H1 (cell line): ENCODE measurements around the gene ACVRL1. TPM values are rescaled to one million over a fixed set of nuclear protein-coding genes. Genes with fewer than 3 reads are reported as not detected.
A peak's percentile ranks its signal among the peaks of the same experiment; 100 is the strongest.

Experiments
- CTCF ChIA-PET: fragments of 300-600 bp; sonication (Branson Sonifier 250); formaldehyde crosslinking; loops from one replicate; lab custom pipeline; 2021; ENCODE audit not compliant: partially characterized antibody; lab: Charles Lee
- POLR2A ChIA-PET: fragments of 300-600 bp; sonication (Branson Sonifier 250); formaldehyde crosslinking; loops from one replicate; lab custom pipeline; 2021; ENCODE audit warnings: inconsistent platforms; ENCODE audit not compliant: partially characterized antibody; lab: Charles Lee
- DNase-seq, 2 experiments: peaks; one replicate each; pipeline versions ENCODE4 v3.0.0 to v3.0.0-alpha.2; 2010 to 2022; ENCODE audit warnings: low spot score in 2 of 2, low read depth in 1 of 2, mixed read lengths in 1 of 2
- FAIRE-seq: peaks from 2 replicates; lab custom pipeline; 2011; peaks lifted over from hg19 to GRCh38; lab: Jason Lieb, UNC
- H2AFZ ChIP-seq: 2 replicates; pipeline ENCODE4 v1.8.1; 2012; ENCODE audit warnings: low read length, inconsistent platforms
- H2AK5ac ChIP-seq: 2 replicates; pipeline ENCODE4 v1.6.1; 2013; ENCODE audit warnings: low read depth, low read length
- H2BK120ac ChIP-seq: replicated peaks from 2 replicates; pipeline ENCODE3; 2013; ENCODE audit warnings: low read depth, low read length, inconsistent platforms
- H2BK12ac ChIP-seq: 2 replicates; pipeline ENCODE4 v1.6.1; 2013; ENCODE audit warnings: low read depth, low read length
- H2BK15ac ChIP-seq: 2 replicates; pipeline ENCODE4 v1.6.1; 2013; ENCODE audit warnings: low read length
- H2BK20ac ChIP-seq: 2 replicates; pipeline ENCODE4 v1.6.1; 2013; ENCODE audit warnings: low read length
- H2BK5ac ChIP-seq: 2 replicates; pipeline ENCODE4 v1.6.1; 2013; ENCODE audit warnings: low read depth, low read length
- H3K14ac ChIP-seq: 2 replicates; pipeline ENCODE4 v1.6.1; 2013; ENCODE audit warnings: inconsistent platforms; ENCODE audit not compliant: insufficient read length
- H3K18ac ChIP-seq: 2 replicates; pipeline ENCODE4 v1.6.1; 2013; ENCODE audit warnings: low read length; ENCODE audit errors: extremely low read depth
- H3K23ac ChIP-seq: 2 replicates; pipeline ENCODE4 v1.6.1; 2013; ENCODE audit warnings: inconsistent platforms; ENCODE audit not compliant: insufficient read length
- H3K23me2 ChIP-seq: 2 replicates; pipeline ENCODE4 v1.6.1; 2013; ENCODE audit warnings: low read depth, low read length
- H3K27ac ChIP-seq: 2 replicates; pipeline ENCODE4 v1.6.1; 2011; ENCODE audit warnings: low read depth, low read length, inconsistent platforms
- H3K27me3 ChIP-seq, 4 experiments: replicated peaks in 1 of 4; 1 replicate in 1 of 4; 2 replicates in 3 of 4; pipeline versions ENCODE4 v1.6.1 to v1.8.1; 2011 to 2013; ENCODE audit warnings: low read length in 3 of 4, mild to moderate bottlenecking in 3 of 4, inconsistent platforms in 2 of 4, mixed read lengths in 2 of 4, moderate library complexity in 1 of 4; ENCODE audit not compliant: control insufficient read depth in 3 of 4, insufficient read depth in 3 of 4; ENCODE audit errors: extremely low read depth in 1 of 4
- H3K36me3 ChIP-seq, 4 experiments: 2 replicates each; pipeline versions ENCODE4 v1.6.1 to v1.8.1; 2011 to 2013; ENCODE audit warnings: mild to moderate bottlenecking in 4 of 4, low read length in 3 of 4, moderate library complexity in 2 of 4, control low read depth in 1 of 4, inconsistent platforms in 1 of 4; ENCODE audit not compliant: insufficient read depth in 4 of 4, control insufficient read depth in 2 of 4
- H3K4ac ChIP-seq: replicated peaks from 2 replicates; pipeline ENCODE3; 2013; ENCODE audit warnings: low read length, low read depth, mixed read lengths, inconsistent platforms; ENCODE audit not compliant: insufficient read length
- H3K4me1 ChIP-seq, 4 experiments: replicated peaks in 1 of 4; 1 replicate in 1 of 4; 2 replicates in 3 of 4; pipeline versions ENCODE4 v1.6.1 to v1.8.1; 2011 to 2013; ENCODE audit warnings: low read length in 3 of 4, inconsistent platforms in 2 of 4, mixed read lengths in 1 of 4; ENCODE audit not compliant: insufficient read depth in 4 of 4, control insufficient read depth in 3 of 4
- H3K4me2 ChIP-seq, 2 experiments: 2 replicates each; pipeline versions ENCODE4 v1.6.1 to v1.8.1; 2011 to 2013; ENCODE audit warnings: low read depth in 2 of 2, low read length in 2 of 2, control low read depth in 1 of 2, inconsistent platforms in 1 of 2, mild to moderate bottlenecking in 1 of 2; ENCODE audit not compliant: insufficient read depth in 1 of 2
- H3K4me3 ChIP-seq, 4 experiments: fragments of 200-600, 300-600 bp in 1 of 4; sonication (generic), shearing (Covaris generic), sonication (Bioruptor Twin) in 1 of 4; 2 replicates each; pipeline versions ENCODE4 v1.5.1 to v1.8.1; 2011 to 2016; ENCODE audit warnings: low read length in 4 of 4, low read depth in 3 of 4, control low read depth in 2 of 4, inconsistent platforms in 2 of 4, mild to moderate bottlenecking in 2 of 4, mixed read lengths in 1 of 4, moderate library complexity in 1 of 4; ENCODE audit not compliant: insufficient read depth in 2 of 4; ENCODE audit errors: extremely low read depth in 1 of 4
- H3K56ac ChIP-seq: replicated peaks from 2 replicates; pipeline ENCODE3; 2013; ENCODE audit warnings: low read depth, mild to moderate bottlenecking, mixed read lengths, low read length, inconsistent platforms; ENCODE audit not compliant: insufficient read length
- H3K79me1 ChIP-seq: 2 replicates; pipeline ENCODE4 v1.6.1; 2013; ENCODE audit warnings: low read depth, low read length, control low read depth
- H3K79me2 ChIP-seq, 2 experiments: 2 replicates each; pipeline versions ENCODE4 v1.6.1 to v1.8.1; 2012 to 2013; ENCODE audit warnings: low read length in 2 of 2, mild to moderate bottlenecking in 2 of 2, inconsistent platforms in 1 of 2; ENCODE audit not compliant: insufficient read depth in 2 of 2, control insufficient read depth in 1 of 2
- H3K9ac ChIP-seq, 4 experiments: replicated peaks in 1 of 4; 1 replicate in 1 of 4; 2 replicates in 3 of 4; pipeline versions ENCODE4 v1.6.1 to v1.8.1; 2011 to 2013; ENCODE audit warnings: low read depth in 3 of 4, low read length in 3 of 4, control low read depth in 2 of 4, mild to moderate bottlenecking in 2 of 4, moderate library complexity in 2 of 4, inconsistent platforms in 1 of 4; ENCODE audit errors: extremely low read depth in 1 of 4
- H3K9me3 ChIP-seq, 2 experiments: 2 replicates each; pipeline versions ENCODE4 v1.6.1 to v1.8.1; 2012 to 2013; ENCODE audit warnings: mild to moderate bottlenecking in 2 of 2, moderate library complexity in 2 of 2, control low read depth in 1 of 2, inconsistent platforms in 1 of 2, low read depth in 1 of 2, low read length in 1 of 2, mixed read lengths in 1 of 2; ENCODE audit not compliant: insufficient read depth in 2 of 2
- H4K20me1 ChIP-seq, 2 experiments: replicated peaks in 1 of 2; 2 replicates each; pipeline versions ENCODE3 to v1.8.1; 2011 to 2013; ENCODE audit warnings: inconsistent platforms in 2 of 2, low read length in 2 of 2, mild to moderate bottlenecking in 1 of 2; ENCODE audit not compliant: insufficient read depth in 2 of 2, control insufficient read depth in 1 of 2
- H4K5ac ChIP-seq: 2 replicates; pipeline ENCODE4 v1.6.1; 2013; ENCODE audit warnings: low read length, low read depth, mixed read lengths, inconsistent platforms; ENCODE audit not compliant: insufficient read length
- H4K8ac ChIP-seq: 2 replicates; pipeline ENCODE4 v1.8.0; 2013; ENCODE audit warnings: mild to moderate bottlenecking, moderate library complexity, low read length, inconsistent platforms; ENCODE audit not compliant: insufficient read depth; ENCODE audit errors: extremely low read depth
- H4K91ac ChIP-seq: replicated peaks from 2 replicates; pipeline ENCODE3; 2013; ENCODE audit warnings: low read length, mixed read lengths, inconsistent platforms; ENCODE audit not compliant: insufficient read length
- HDAC2 ChIP-seq, 2 experiments: fragments of 300-600 bp in 1 of 2; sonication (generic) in 1 of 2; IDR thresholded peaks; 2 replicates each; pipeline ENCODE4 v1.6.1; 2011 to 2012; ENCODE audit warnings: low read depth in 2 of 2, low read length in 2 of 2, mild to moderate bottlenecking in 2 of 2, moderate library complexity in 2 of 2, borderline replicate concordance in 1 of 2, inconsistent platforms in 1 of 2
- KDM4A ChIP-seq: IDR thresholded peaks from one replicate; pipeline ENCODE4 v1.7.1; 2012; ENCODE audit warnings: low read depth, mild to moderate bottlenecking, moderate library complexity, low read length, inconsistent platforms; ENCODE audit not compliant: severe bottlenecking
- RFX5 ChIP-seq: IDR thresholded peaks from 2 replicates; pipeline ENCODE4 v1.6.1; 2011; ENCODE audit warnings: low read depth, low read length, improper control_type of control experiment, borderline replicate concordance
- WGBS, 2 experiments: shearing (Covaris generic) in 1 of 2; methylation state at CpG; one replicate each; pipeline versions ENCODE4 v1.1.6 to v1.1.7; 2013 to 2015; ENCODE audit warnings: low lambda C conversion rate in 2 of 2, mixed read lengths in 2 of 2, inconsistent platforms in 1 of 2, low coverage in 1 of 2, missing lambda C conversion rate in 1 of 2; ENCODE audit not compliant: insufficient replicate concordance in 2 of 2, insufficient coverage in 1 of 2, insufficient read length in 1 of 2; ENCODE audit errors: extremely low coverage in 1 of 2, missing lambda C conversion rate in 1 of 2; 5-methylcytosine and 5-hydroxymethylcytosine counted together
- polyA plus RNA-seq, 7 experiments: library from polyadenylated mRNA; depleted of rRNA in 3 of 7; stranded (reverse) in 5 of 7; unstranded in 2 of 7; fragments of >200 nt in 5 of 7; fragments of 200-250 nt in 2 of 7; gene quantifications; 1 replicate in 5 of 7; 2 replicates in 1 of 7; 4 replicates in 1 of 7; pipeline versions ENCODE4 v1.2.1 to v1.2.3, GENCODE V29; 2011 to 2013; ENCODE audit warnings: missing spikeins in 2 of 7, mixed read lengths in 2 of 7
- total RNA-seq: library from RNA; stranded (reverse); fragmentation: NEBNext Ultra II Directional; extraction: Animal tissue kit (Norgen Biotek cat#: 25700); gene quantifications from 2 replicates; pipeline ENCODE4 v1.2.1, GENCODE V29; 2021

ACVRL1 gene
- total and polyA plus RNA-seq, 2 of the 8 experiments (the other 6 are each of a cell fraction or from before 2014, with no cell fraction given), result 0.09 to 0.35 TPM

DNA sequence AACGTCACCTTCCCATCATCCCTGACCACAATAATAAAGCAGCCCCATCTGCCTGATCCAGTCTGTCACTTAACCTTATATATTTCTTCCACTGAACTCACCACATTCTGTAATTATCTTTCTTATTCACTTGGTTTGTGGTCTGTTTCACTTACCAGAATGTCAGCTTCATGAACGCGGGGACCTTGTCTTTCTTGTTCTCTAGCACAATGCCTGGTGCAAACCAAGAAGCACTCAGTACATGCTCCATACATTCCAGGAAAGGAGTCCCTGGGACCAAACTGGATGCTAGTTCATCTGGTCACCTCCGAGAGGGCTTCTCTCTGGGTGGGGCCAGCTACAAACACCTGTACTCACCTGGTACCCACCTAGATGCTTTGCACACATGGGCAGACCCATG lies 36.8 kb upstream of the ACVRL1 start:
- 89% methylated on average over 4 of the region's 4 CpGs; no CpG with 5 or more reads in 1 of the 2 experiments for WGBS, 2 experiments
- H2BK15ac ChIP-seq, result peak overlapping the region; percentile 83
- no peak overlapping the region for H3K27ac ChIP-seq

More for the DNA sequence above, 36.8 kb upstream of the ACVRL1 start:
- H4K20me1 ChIP-seq, result no peaks in the 10 kb centered on the region
- no peaks in the 10 kb centered on the region for H3K79me2 ChIP-seq
- DNase-seq, result no peak
- ChIA-PET CTCF (interaction anchor here (1.0 to 10.6 kb wide), 15 partner anchors 9 to 339 kb away, joined by 3 to 139 read pairs (median 14); partner anchors contain the start of gene ANKRD33), POLR2A (interaction anchor here (0.9 to 11.2 kb wide), 3 partner anchors 18 to 69 kb away, joined by 3 to 107 read pairs (median 3); partner anchors contain the start of gene FIGNL2)
- H2AFZ ChIP-seq, result no peak overlapping the region
- H3K14ac ChIP-seq, result no peak overlapping the region
- no peak overlapping the region for H2BK5ac ChIP-seq
- H3K18ac ChIP-seq, result no peak overlapping the region; the same call in 1 of the 2 replicates
- no peak overlapping the region for H3K9ac ChIP-seq
- no peak overlapping the region for H4K5ac ChIP-seq
- H3K56ac ChIP-seq, result no peak overlapping the region
- H2BK120ac ChIP-seq, result no peak overlapping the region
- peaks cover 12% of the 10 kb centered on the region; the same call in 1 of the 2 replicates for H3K23me2 ChIP-seq
- no peak overlapping the region for H4K8ac ChIP-seq
- H3K36me3 ChIP-seq, result no peaks in the 10 kb centered on the region
- H3K4me3 ChIP-seq, result peak overlapping the region in 1 of 4 experiments; percentile 85; a peak in 1 of 8 replicates
- no peak overlapping the region for H3K4ac ChIP-seq
- TF ChIP-seq HDAC2 (IDR thresholded peaks at IDR 0.05; ENCODE audit: borderline replicate concordance in 1 of 2, low read depth in 2 of 2, low read length in 2 of 2) (no peak), RFX5 (no peak), KDM4A (no peak)
- no peak overlapping the region for H3K23ac ChIP-seq
- H3K27me3 ChIP-seq, result peaks cover 0 to 29% (median 24%) of the 10 kb centered on the region in 4 experiments; a peak in 6 of 7 replicates
- no peaks in the 10 kb centered on the region for H3K9me3 ChIP-seq
- no peaks in the 10 kb centered on the region for H3K79me1 ChIP-seq
- H2BK12ac ChIP-seq, result peak overlapping the region; percentile 90; the same call in 1 of the 2 replicates
- peak overlapping the region in 1 of 2 experiments; percentile 95; a peak in 2 of 4 replicates for H3K4me2 ChIP-seq
- no peak for FAIRE-seq
- H2BK20ac ChIP-seq, result no peak overlapping the region; the same call in 1 of the 2 replicates
- H3K4me1 ChIP-seq, result peaks cover 6 to 36% (median 24%) of the 10 kb centered on the region in 4 experiments
- H2AK5ac ChIP-seq, result no peak overlapping the region
- H4K91ac ChIP-seq, result no peak overlapping the region
